Stomach (tissue), 9 donors: ENCODE data around the gene GRID2IP. TPM values are rescaled to one million over a fixed set of nuclear protein-coding genes. Genes with fewer than 3 reads are reported as not detected.
A peak's percentile ranks its signal among the peaks of the same experiment; 100 is the strongest.

ENCODE experiments used
- DNase-seq, 2 donors: peaks; one replicate each; pipeline versions ENCODE4 v3.0.0 to v3.0.0-alpha.2; 2013 to 2019
- H3K27ac ChIP-seq, 5 donors: fragments of 200-600 bp in 4 of 5; sonication (generic) in 4 of 5; one replicate each; pipeline ENCODE4 v1.5.1; 2013 to 2019; ENCODE audit warnings: mild to moderate bottlenecking in 1 of 5, moderate library complexity in 1 of 5
- H3K27me3 ChIP-seq, 3 donors: fragments of 200-600 bp; sonication (generic); one replicate each; pipeline ENCODE4 v1.5.1; 2017 to 2019; ENCODE audit warnings: mixed run types in 1 of 3
- H3K36me3 ChIP-seq, 4 donors: fragments of 200-600 bp; sonication (generic); 1 replicate in 3 of 4; 2 replicates in 1 of 4; pipeline ENCODE4 v1.5.1; 2016 to 2019
- H3K4me1 ChIP-seq, 4 donors: fragments of 200-600 bp; sonication (generic); one replicate each; pipeline ENCODE4 v1.5.1; 2016 to 2019
- H3K4me3 ChIP-seq, 4 donors: fragments of 200-600 bp; sonication (generic) in 3 of 4; one replicate each; pipeline ENCODE4 v1.5.1; 2016 to 2019; ENCODE audit warnings: mild to moderate bottlenecking in 1 of 4
- H3K9me3 ChIP-seq, 4 donors: fragments of 200-600 bp; sonication (generic); one replicate each; pipeline ENCODE4 v1.5.1; 2016 to 2019
- CTCF ChIP-seq, 7 experiments: fragments of 450-650 bp in 4 of 7; fragments of 200-600 bp in 3 of 7; sonication (generic) in 3 of 7; IDR thresholded peaks; one replicate each; pipeline ENCODE4 v1.5.1; 2016 to 2019; ENCODE audit warnings: antibody characterized with exemption in 7 of 7, control low read depth in 2 of 7, mild to moderate bottlenecking in 1 of 7
- EP300 ChIP-seq: sonication (generic); formaldehyde crosslinking; IDR thresholded peaks from one replicate; pipeline ENCODE4 v1.6.1; 2017; ENCODE audit warnings: antibody characterized with exemption
- POLR2A ChIP-seq, 4 donors: fragments of 450-650 bp; IDR thresholded peaks; one replicate each; pipeline ENCODE4 v1.6.1; 2016; ENCODE audit warnings: antibody characterized with exemption in 4 of 4, control low read depth in 2 of 4, mild to moderate bottlenecking in 1 of 4, moderate library complexity in 1 of 4
- POLR2AphosphoS5 ChIP-seq, 3 donors: sonication (generic); formaldehyde crosslinking; IDR thresholded peaks; one replicate each; pipeline ENCODE4 v1.6.1; 2016; ENCODE audit warnings: antibody characterized with exemption in 3 of 3
- WGBS, 5 donors: extraction: QIAGEN DNeasy Blood & Tissue Kit in 3 of 5; methylation state at CpG; one replicate each; pipeline versions ENCODE4 v1.1.5 to v1.1.7; 2013 to 2018; 5-methylcytosine and 5-hydroxymethylcytosine counted together
- intact Hi-C: fragments of 100-400 bp; cut with DNase I; formaldehyde crosslinking; loops from one replicate; pipeline ENCODE4 v1.15.1; 2023; ENCODE audit warnings: low total_unique reads
- polyA plus RNA-seq, 3 donors: library from polyadenylated mRNA; stranded (reverse); fragments of 200-250 nt; gene quantifications; one replicate each; pipeline ENCODE4 v1.2.3, GENCODE V29; 2013
- total RNA-seq, 5 donors: library from RNA; depleted of rRNA; stranded (reverse); fragments of >200 nt; gene quantifications; one replicate each; pipeline versions ENCODE4 v1.1.0 to v1.2.3, GENCODE V29; 2014 to 2016
- donor health status: healthy with polysubstance abuse.
- donor health status: Bipolar disorder and iron deficiency.
- donor health status: healthy.

The GRID2IP gene
- total and polyA plus RNA-seq, 8 donors, result 0.23 to 0.37 (median 0.25) TPM; not detected in 5

GRCh38 chr7:6489612-6490011, 61.6 kb downstream of the GRID2IP start:
- H3K9me3 ChIP-seq, result no peaks in the 10 kb centered on the region
- H3K4me1 ChIP-seq, result peaks cover 0 to 5% (median 3%) of the 10 kb centered on the region in 4 donors
- H3K36me3 ChIP-seq, result no peaks in the 10 kb centered on the region
- intact Hi-C loops, result no loop called here
- WGBS, 5 donors, result 20 to 46% (median 33%) methylated on average over 1 of the region's 1 CpG
- H3K27me3 ChIP-seq, result no peaks in the 10 kb centered on the region
- no peak for TF ChIP-seq POLR2AphosphoS5 (IDR thresholded peaks at IDR 0.05)
- TF ChIP-seq CTCF (IDR thresholded peaks at IDR 0.05), result no peak
- TF ChIP-seq EP300, result no peak
- no peak for TF ChIP-seq POLR2A (IDR thresholded peaks at IDR 0.05)
- H3K4me3 ChIP-seq, result no peak overlapping the region
- no peak overlapping the region for H3K27ac ChIP-seq
- DNase-seq, result no peak

- no peak for DNase-seq
- Histone ChIP-seq H3K27me3 (no peaks in the 10 kb centered on the region), H3K9me3 (no peaks in the 10 kb centered on the region), H3K27ac (no peak overlapping the region), H3K4me3 (no peak overlapping the region), H3K36me3 (no peaks in the 10 kb centered on the region), H3K4me1 (peaks cover 6 to 20% (median 15%) of the 10 kb centered on the region in 4 donors)
- 87 to 97% (median 93%) methylated on average over 4 of the region's 4 CpGs for WGBS, 5 donors
- no peak for TF ChIP-seq EP300
- no peak for TF ChIP-seq POLR2A (IDR thresholded peaks at IDR 0.05)
- TF ChIP-seq POLR2AphosphoS5 (IDR thresholded peaks at IDR 0.05), result no peak
- no peak for TF ChIP-seq CTCF (IDR thresholded peaks at IDR 0.05)
- intact Hi-C loops, result no loop called here
Measured at GRCh38 chr7:6487184-6487545, 64.1 kb downstream of the GRID2IP start.

GRCh38 chr7:6486438-6487183, 64.7 kb downstream of the GRID2IP start:
- Histone ChIP-seq H3K4me1 (peaks cover 12 to 26% (median 20%) of the 10 kb centered on the region in 4 donors), H3K27ac (no peak overlapping the region), H3K27me3 (no peaks in the 10 kb centered on the region), H3K36me3 (peaks cover 0 to under 1% (median 0%) of the 10 kb centered on the region in 4 donors), H3K4me3 (no peak overlapping the region), H3K9me3 (no peaks in the 10 kb centered on the region)
- no peak for TF ChIP-seq EP300
- no peak for TF ChIP-seq POLR2A (IDR thresholded peaks at IDR 0.05)
- TF ChIP-seq POLR2AphosphoS5 (IDR thresholded peaks at IDR 0.05), result no peak
- no peak for TF ChIP-seq CTCF (IDR thresholded peaks at IDR 0.05)
- no peak for DNase-seq
- intact Hi-C loops, result no loop called here
- 89 to 96% (median 94%) methylated on average over 16 to 19 of the region's 19 CpGs for WGBS, 5 donors

GRCh38 chr7:6482743-6483119, 68.5 kb downstream of the GRID2IP start:
- Histone ChIP-seq H3K36me3 (peaks cover 0 to 10% (median 3%) of the 10 kb centered on the region in 4 donors), H3K27me3 (no peaks in the 10 kb centered on the region), H3K4me3 (peak overlapping the region; percentile 85 to 100 (median 96)), H3K4me1 (peaks cover 43 to 64% (median 53%) of the 10 kb centered on the region in 4 donors), H3K27ac (peak overlapping the region; percentile 93 to 100 (median 96)), H3K9me3 (no peaks in the 10 kb centered on the region)
- 13 to 19% (median 14%) methylated on average over 6 of the region's 6 CpGs for WGBS, 5 donors
- TF ChIP-seq POLR2AphosphoS5 (IDR thresholded peaks at IDR 0.05) (no peak), EP300 (no peak), POLR2A (IDR thresholded peaks at IDR 0.05) (no peak), CTCF (IDR thresholded peaks at IDR 0.05) (no peak)
- intact Hi-C loops, result no loop called here
- no peak for DNase-seq
